Peyer's patch (tissue), 4 donors: ENCODE data around the gene MRPL36.

ENCODE experiments used
- CTCF ChIP-seq, 6 experiments: fragments of 450-650 bp in 4 of 6; fragments of 200-600 bp in 2 of 6; sonication (generic) in 1 of 6; IDR thresholded peaks; one replicate each; pipeline ENCODE4 v1.5.1; 2017 to 2019; ENCODE audit warnings: antibody characterized with exemption in 6 of 6, mild to moderate bottlenecking in 3 of 6, moderate library complexity in 1 of 6
- POLR2A ChIP-seq, 2 donors: fragments of 450-650 bp; IDR thresholded peaks; one replicate each; pipeline ENCODE4 v1.5.1; 2017; ENCODE audit warnings: antibody characterized with exemption in 2 of 2, mild to moderate bottlenecking in 2 of 2, moderate library complexity in 2 of 2

- TF ChIP-seq POLR2A (IDR thresholded peaks at IDR 0.05) (no peak), CTCF (IDR thresholded peaks at IDR 0.05) (no peak)
Observed at GRCh38 chr5:1767524-1768282, 31.9 kb downstream of the MRPL36 start.
